HG03139 (cell line): ENCODE data around the gene AMBRA1.

Source experiments
- ATAC-seq: cut with Tn5 transposase; IDR thresholded peaks from one replicate; pipeline ENCODE4 v1.9.1; 2021; ENCODE audit not compliant: unreplicated experiment

The AMBRA1 gene

DNA sequence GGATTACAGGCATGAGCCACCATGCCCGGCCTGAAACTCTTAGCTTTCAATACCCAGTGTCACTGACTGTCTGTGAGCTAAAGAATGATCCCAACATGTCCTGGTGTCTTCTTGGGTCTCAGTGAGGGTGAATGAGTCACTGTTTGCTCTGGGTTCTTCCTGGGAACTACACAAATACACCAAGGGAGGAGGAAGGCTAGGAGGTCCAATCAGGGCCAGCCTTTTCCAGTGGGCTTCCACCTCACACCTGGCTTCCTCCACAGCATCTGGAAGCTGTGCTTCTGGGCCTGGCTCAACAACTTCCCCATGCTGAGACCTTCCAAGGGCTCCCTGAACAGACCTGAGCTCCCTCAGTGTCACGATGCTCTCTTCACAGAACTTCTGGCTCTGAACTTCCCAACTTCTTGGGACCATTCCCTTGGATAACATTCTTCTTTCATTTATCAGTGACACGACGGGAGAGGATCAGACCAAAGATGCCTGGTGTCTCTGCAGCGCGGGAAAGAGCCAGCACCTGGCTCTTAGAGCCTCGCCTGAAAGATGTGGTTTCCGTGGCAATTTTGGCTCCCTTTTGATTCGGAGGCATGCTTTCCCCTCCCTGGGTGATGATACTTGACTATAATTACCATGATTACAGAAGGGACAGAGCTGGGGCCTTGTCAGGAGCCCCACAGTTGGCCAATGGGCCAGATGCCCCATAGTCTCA is 179.9 kb downstream of the AMBRA1 start:
- no peak for ATAC-seq

DNA sequence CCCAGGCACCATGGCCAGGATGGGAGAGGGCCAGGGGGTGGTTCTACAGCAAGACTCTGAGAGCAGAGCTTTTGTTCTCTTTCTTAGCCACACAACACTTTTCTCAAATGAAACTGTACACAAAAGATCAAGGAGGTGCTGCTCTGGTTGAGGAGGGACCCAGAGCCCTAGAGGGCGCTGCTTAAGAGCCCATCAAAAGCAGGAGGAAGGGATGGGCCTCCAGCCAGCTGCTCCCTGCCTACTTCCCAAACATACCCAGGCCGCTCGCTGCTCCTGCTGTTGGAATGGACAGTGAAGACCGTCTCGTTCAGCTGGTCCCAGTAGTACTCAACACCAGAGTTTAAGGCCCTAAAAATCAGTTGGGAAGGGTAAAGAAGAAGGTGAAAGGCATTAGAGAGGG is 183.8 kb downstream of the AMBRA1 start:
- ATAC-seq = no peak

DNA sequence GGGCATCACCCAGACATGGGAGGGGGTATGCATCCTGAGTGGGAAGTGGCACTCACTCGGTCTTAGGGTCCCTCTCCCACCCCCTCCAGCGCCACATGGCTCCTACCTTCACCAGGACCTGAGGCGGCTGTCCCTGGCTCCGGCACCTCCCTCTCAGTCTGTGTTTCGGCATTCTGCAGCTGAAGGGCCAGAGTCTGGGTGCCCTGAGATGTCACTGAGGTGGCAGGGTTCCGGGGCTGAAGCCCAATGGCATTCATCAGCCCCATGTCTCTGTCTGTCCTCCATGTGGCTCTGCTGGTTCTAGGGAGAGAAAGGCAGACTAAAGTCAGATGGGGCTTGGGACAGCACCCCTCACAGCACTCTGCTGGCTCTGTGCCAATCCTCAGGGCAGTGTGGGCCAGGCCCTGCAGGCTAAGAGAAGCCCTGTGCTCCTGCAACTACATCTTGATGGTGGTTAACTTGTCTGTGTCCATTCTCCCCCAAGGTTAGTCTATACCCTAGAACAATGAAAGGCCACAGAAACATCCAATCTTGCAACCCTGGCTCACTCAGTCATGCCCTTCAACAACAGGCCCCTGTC is 185.3 kb downstream of the AMBRA1 start:
- ATAC-seq = no peak

GRCh38 chr11:46407635-46408034 is 186.2 kb downstream of the AMBRA1 start:
- no peak for ATAC-seq

- no peak for ATAC-seq
Observed at GRCh38 chr11:46404476-46405017, 189.3 kb downstream of the AMBRA1 start.

GRCh38 chr11:46402957-46403902 is 190.6 kb downstream of the AMBRA1 start:
- ATAC-seq = no peak

- ATAC-seq = no peak
Observed at GRCh38 chr11:46397526-46397925, 196.3 kb downstream of the AMBRA1 start.

DNA sequence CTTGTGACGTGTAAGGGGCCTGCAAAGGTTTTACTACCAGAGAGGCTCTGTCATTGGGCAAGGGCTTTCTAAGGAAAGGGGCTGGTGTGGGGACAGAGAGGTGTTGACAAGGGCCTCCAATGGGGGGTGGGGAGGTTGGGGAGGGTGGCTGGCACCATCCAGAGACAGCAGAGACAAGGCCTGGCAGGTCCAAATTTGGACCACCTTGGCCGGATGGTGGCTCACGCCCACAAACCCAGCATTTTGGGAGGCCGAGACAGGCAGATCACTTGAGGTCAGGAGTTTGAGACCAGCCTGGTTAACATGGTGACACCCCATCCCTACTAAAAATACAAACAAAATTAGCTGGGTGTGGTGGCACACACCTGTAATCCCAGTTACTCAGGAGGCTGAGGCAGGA is 200.1 kb downstream of the AMBRA1 start:
- ATAC-seq = no peak

DNA sequence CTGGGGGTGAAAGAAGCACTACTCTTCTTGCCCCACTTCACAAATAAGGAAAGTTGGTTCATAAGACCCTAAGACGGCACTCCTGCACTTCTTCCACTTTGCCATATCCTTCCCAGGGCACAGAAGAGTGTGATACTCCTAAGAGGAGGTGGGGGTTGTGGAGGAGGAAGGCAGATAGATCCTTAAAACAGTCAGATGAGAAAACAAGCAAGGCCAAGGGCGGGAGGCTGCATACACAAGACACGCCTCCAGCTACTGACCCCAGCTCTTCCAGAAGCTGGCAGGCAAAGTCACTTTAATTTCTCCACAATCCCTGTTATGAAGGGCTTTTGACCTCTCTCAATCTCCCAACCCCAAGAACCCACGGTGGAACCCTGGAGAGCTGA is 200.6 kb downstream of the AMBRA1 start:
- no peak for ATAC-seq

DNA sequence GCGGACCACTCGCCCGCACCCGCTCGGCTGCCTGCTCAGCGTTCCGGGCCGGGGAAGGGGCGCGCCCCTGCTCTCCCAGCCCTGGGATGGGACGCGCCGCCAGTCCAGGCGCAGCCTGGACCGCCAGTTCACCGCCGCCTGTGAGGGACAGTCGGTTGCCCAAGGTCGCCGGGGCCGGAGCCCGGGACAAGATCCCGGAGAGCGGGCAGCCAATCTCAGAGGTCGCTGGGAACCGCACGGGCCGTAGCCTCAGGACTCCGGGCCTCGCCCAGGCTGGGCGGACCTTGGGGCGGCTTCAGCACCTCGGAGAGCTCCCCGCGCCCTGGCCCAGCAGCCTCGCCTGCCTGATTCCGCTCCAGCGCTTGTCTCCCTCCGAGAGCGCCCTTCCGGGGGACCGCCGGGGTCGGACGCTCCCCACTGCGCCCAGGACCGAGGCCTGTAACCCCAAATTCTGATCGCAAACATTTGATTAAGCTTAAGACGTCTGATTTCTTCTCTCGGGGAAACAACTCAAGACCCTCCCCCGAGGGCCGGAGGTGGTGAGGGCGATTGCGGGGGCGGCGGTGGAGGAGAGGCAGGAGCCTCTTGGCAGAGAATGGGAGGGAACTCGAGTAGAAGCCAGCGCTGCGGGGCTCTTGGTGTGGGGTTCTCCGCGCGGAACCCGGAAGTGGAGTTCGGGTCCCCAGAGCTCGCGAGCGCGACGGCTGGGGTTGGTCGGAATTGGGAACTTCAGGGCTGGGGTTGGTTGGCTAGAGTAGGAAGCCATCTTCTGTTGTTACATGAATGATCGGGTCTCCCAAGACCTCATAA is 201.2 kb downstream of the AMBRA1 start:
- peak; percentile 65 for ATAC-seq

GRCh38 chr11:46391578-46392420 is 202.0 kb downstream of the AMBRA1 start, which contains the start of gene CHRM4:
Gene CHRM4, minus strand, starts transcription at chr11:46391776. Its CDS starts 5,219 bp downstream, at chr11:46386557.
- no peak for ATAC-seq

DNA sequence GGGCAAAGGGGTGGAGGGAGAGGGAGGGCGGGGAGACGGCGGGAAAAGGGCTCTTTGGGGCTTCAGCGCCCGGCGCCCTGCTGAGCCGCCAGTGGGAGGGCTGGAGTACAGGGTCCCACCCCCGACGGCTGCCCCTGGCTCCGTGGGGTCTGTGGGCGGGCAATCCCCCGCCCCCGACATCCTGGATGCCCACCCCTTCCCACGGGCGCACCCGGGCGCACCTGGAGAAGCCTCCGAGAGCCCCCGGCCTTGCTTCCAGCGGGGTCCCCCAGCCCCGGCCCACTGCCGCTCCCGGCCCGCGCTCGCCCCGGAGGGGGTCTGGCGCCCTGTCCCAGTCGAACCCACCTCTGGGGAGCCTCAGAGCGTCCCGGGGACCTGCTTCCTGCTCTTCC is 202.6 kb downstream of the AMBRA1 start:
- ATAC-seq = no peak

DNA sequence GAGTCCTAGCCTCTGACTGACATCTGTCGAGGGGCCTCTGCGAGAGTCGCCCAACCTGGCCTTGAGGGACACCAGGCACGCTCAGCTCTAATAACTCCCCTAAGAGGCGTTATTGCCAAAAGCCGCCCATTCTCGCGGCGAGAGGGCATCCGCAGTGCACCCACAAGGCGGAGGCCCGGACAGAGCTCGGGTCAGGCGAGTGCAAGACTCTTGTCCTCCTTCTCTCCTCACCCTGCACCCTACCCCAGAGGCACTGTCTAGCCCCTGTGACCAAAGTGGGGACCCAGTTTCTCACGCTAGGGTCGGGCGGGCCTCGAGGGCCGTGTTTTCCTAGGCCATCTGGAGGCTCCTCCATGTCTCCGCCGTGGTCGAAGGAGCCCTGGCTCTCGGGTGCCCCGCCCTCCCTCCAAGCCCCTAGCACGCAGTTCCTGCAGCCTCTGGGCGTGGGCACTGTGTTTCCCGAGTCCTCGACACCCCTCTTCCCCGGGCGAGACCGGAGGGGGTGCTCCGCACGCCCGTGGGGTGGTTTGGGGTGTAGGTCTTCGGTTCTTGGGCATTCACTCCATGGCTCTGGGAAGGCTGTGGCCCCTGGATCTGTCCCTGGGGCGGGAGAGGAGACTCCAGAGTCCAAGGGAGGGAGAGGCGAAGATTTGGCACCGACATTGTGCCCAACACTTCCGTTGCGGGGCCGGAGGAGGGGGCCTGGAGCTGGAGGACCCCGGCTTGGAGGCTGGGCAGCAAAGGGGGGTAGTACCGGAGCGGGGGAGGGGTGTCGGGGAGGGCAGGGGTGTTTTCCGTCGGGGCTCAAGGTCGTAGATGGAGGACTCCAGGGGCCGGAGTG is 203.3 kb downstream of the AMBRA1 start:
- no peak for ATAC-seq

DNA sequence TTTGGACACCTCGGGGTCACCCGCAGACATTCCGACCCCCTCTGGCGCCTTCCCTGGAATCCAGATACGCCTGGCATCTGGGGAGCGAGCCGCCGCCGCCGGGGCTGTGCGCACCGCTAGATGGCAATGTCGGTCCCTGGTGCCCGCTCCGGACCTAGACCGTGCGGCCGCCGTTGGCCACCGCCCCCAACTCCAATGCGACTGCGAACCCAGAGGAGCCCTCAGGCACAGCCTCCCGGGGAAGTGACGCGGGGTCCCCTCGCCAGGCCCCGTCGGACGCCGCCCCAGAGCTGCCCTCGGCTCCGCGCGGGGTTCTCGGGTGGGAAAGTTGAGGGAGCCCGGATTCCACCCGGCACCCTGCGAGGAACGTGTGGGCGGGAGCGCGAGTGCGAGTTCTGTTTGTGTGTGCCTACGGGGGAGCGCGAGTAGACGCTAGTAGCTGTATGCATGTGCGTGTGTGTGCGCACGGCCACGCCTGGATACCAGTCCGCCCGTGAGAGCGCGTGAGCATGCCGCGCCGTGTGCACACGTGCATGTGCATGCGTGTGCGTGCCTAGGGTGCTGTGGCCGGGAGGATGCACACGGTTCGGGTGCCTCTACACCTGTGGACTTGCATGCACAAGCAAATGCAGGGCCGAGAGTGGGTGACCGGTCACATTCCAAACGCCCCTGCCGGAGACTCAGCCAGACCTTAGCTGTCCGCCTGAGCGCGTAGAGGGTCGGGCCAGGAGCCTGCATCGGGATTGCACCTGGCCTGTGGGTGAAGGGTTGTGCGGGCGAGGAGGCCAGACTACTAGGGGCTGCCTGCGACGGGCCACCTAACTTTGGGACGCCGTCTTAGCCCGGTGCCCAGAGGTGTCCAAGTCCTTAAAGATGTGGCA is 204.1 kb downstream of the AMBRA1 start:
- no peak for ATAC-seq

- ATAC-seq = no peak
Observed at GRCh38 chr11:46388619-46389449, 205.0 kb downstream of the AMBRA1 start.

GRCh38 chr11:46387919-46388618 is 205.8 kb downstream of the AMBRA1 start:
- no peak for ATAC-seq
